ENCODE results near the gene TRIM50.
"Not testable (repeated sequence)": the region's sequence is repeated elsewhere in the genome, so short reads cannot be mapped to it uniquely, and the experiment has no call there.

Gene TRIM50

GRCh38 chr7:73327922-73328321 is at the start of gene TRIM50, which contains the start of gene FKBP6:
Gene TRIM50, minus strand, starts transcription at chr7:73328082. Its CDS starts 3,295 bp downstream, at chr7:73324787.
Gene FKBP6, plus strand, starts transcription at chr7:73328161. Its CDS starts 268 bp downstream, at chr7:73328429.
- POLR2A ChIA-PET; DNase-seq (ENCODE audit: extremely low spot score); CTCF ChIA-PET: not testable (repeated sequence)

- DNase-seq (ENCODE audit: extremely low spot score) = no peak
- TF ChIP-seq NFRKB (IDR thresholded peaks at IDR 0.05) (no peak), ELF4 (IDR thresholded peaks at IDR 0.05) (no peak), BHLHE40 (IDR thresholded peaks at IDR 0.05; ENCODE audit: borderline replicate concordance) (no peak), CTBP1 (IDR thresholded peaks at IDR 0.05; ENCODE audit: borderline replicate concordance) (no peak)
- CTCF ChIA-PET = no interaction called here
- POLR2A ChIA-PET = no interaction called here
Measured at GRCh38 chr7:73376671-73377412, 49.0 kb upstream of the TRIM50 start.

- POLR2A ChIA-PET, CTCF ChIA-PET: not testable (repeated sequence)
Measured at GRCh38 chr7:73376262-73376661, 48.4 kb upstream of the TRIM50 start.

GRCh38 chr7:73373741-73374140 is 45.9 kb upstream of the TRIM50 start:
- ChIA-PET CTCF (no interaction called here), POLR2A (no interaction called here)
- no peak for DNase-seq (ENCODE audit: extremely low spot score)
- TF ChIP-seq HDGF (IDR thresholded peaks at IDR 0.05; ENCODE audit: borderline replicate concordance) = no peak
- TF ChIP-seq FOXA1 (IDR thresholded peaks at IDR 0.05) = no peak
- TF ChIP-seq PKNOX1 (IDR thresholded peaks at IDR 0.05) = no peak
- no peak for TF ChIP-seq ELF4 (IDR thresholded peaks at IDR 0.05)
- no peak for TF ChIP-seq SP1 (IDR thresholded peaks at IDR 0.05)
- TF ChIP-seq TARDBP (IDR thresholded peaks at IDR 0.05) = no peak
- TF ChIP-seq ZNF384 (IDR thresholded peaks at IDR 0.05) = no peak
- TF ChIP-seq NFRKB (IDR thresholded peaks at IDR 0.05) = no peak
- TF ChIP-seq CTBP1 (IDR thresholded peaks at IDR 0.05; ENCODE audit: borderline replicate concordance) = no peak
- TF ChIP-seq ARNT (IDR thresholded peaks at IDR 0.05) = no peak
- TF ChIP-seq LEF1 (IDR thresholded peaks at IDR 0.05; ENCODE audit: borderline replicate concordance) = no peak

More at GRCh38 chr7:73376262-73376661, 48.4 kb upstream of the TRIM50 start:
- DNase-seq (ENCODE audit: extremely low spot score) = not testable (repeated sequence)

GRCh38 chr7:73369622-73370021 is 41.7 kb upstream of the TRIM50 start:
- TF ChIP-seq SUZ12 (IDR thresholded peaks at IDR 0.05) (no peak), PKNOX1 (IDR thresholded peaks at IDR 0.05) (no peak), TARDBP (IDR thresholded peaks at IDR 0.05) (no peak), ZNF384 (IDR thresholded peaks at IDR 0.05) (no peak), CTBP1 (IDR thresholded peaks at IDR 0.05; ENCODE audit: borderline replicate concordance) (no peak), FOXK2 (IDR thresholded peaks at IDR 0.05) (no peak), FOXA1 (IDR thresholded peaks at IDR 0.05) (no peak), NFRKB (IDR thresholded peaks at IDR 0.05) (no peak), FOXM1 (IDR thresholded peaks at IDR 0.05; ENCODE audit: borderline replicate concordance) (no peak), ARNT (IDR thresholded peaks at IDR 0.05) (no peak), HDGF (IDR thresholded peaks at IDR 0.05; ENCODE audit: borderline replicate concordance) (no peak), SP1 (IDR thresholded peaks at IDR 0.05) (no peak)
- ChIA-PET POLR2A (no interaction called here), CTCF (interaction anchor here (0.7 kb wide), 1 partner anchor 187 kb away, joined by 3 read pairs; no protein-coding TSS in a partner anchor)
- DNase-seq (ENCODE audit: extremely low spot score) = no peak

- no peak for TF ChIP-seq CTBP1 (IDR thresholded peaks at IDR 0.05; ENCODE audit: borderline replicate concordance)
- TF ChIP-seq SP1 (IDR thresholded peaks at IDR 0.05) = no peak
- no peak for TF ChIP-seq SUZ12 (IDR thresholded peaks at IDR 0.05)
- TF ChIP-seq ARNT (IDR thresholded peaks at IDR 0.05) = no peak
- no peak for TF ChIP-seq FOXK2 (IDR thresholded peaks at IDR 0.05)
- no peak for TF ChIP-seq TARDBP (IDR thresholded peaks at IDR 0.05)
- no peak for TF ChIP-seq FOXM1 (IDR thresholded peaks at IDR 0.05; ENCODE audit: borderline replicate concordance)
- TF ChIP-seq LEF1 (IDR thresholded peaks at IDR 0.05; ENCODE audit: borderline replicate concordance) = no peak
- TF ChIP-seq BHLHE40 (IDR thresholded peaks at IDR 0.05; ENCODE audit: borderline replicate concordance) = no peak
- TF ChIP-seq FOXA1 (IDR thresholded peaks at IDR 0.05) = no peak
- TF ChIP-seq PKNOX1 (IDR thresholded peaks at IDR 0.05) = no peak
- TF ChIP-seq ELF4 (IDR thresholded peaks at IDR 0.05) = no peak
- TF ChIP-seq ZNF384 (IDR thresholded peaks at IDR 0.05) = no peak
- TF ChIP-seq L3MBTL2 (conservative IDR thresholded peaks at IDR 0.05) = no peak
- TF ChIP-seq NFRKB (IDR thresholded peaks at IDR 0.05) = no peak
- no peak for TF ChIP-seq HDGF (IDR thresholded peaks at IDR 0.05; ENCODE audit: borderline replicate concordance)
- POLR2A ChIA-PET = no interaction called here
- CTCF ChIA-PET = interaction anchor here (0.5 to 0.7 kb wide), 2 partner anchors 57 to 194 kb away, joined by 3 to 5 read pairs; no protein-coding TSS in a partner anchor
- no peak for DNase-seq (ENCODE audit: extremely low spot score)
Measured at GRCh38 chr7:73369009-73369408, 41.1 kb upstream of the TRIM50 start.

- DNase-seq (ENCODE audit: extremely low spot score) = no peak
- POLR2A ChIA-PET = no interaction called here
- CTCF ChIA-PET = no interaction called here
- no peak for TF ChIP-seq ZNF384 (IDR thresholded peaks at IDR 0.05)
- TF ChIP-seq TARDBP (IDR thresholded peaks at IDR 0.05) = no peak
- TF ChIP-seq FOXM1 (IDR thresholded peaks at IDR 0.05; ENCODE audit: borderline replicate concordance) = no peak
- TF ChIP-seq CTBP1 (IDR thresholded peaks at IDR 0.05; ENCODE audit: borderline replicate concordance) = no peak
- TF ChIP-seq ARNT (IDR thresholded peaks at IDR 0.05) = no peak
- no peak for TF ChIP-seq BHLHE40 (IDR thresholded peaks at IDR 0.05; ENCODE audit: borderline replicate concordance)
- no peak for TF ChIP-seq ELF4 (IDR thresholded peaks at IDR 0.05)
- TF ChIP-seq SP1 (IDR thresholded peaks at IDR 0.05) = no peak
- no peak for TF ChIP-seq SUZ12 (IDR thresholded peaks at IDR 0.05)
- TF ChIP-seq LEF1 (IDR thresholded peaks at IDR 0.05; ENCODE audit: borderline replicate concordance) = no peak
- no peak for TF ChIP-seq L3MBTL2 (conservative IDR thresholded peaks at IDR 0.05)
- no peak for TF ChIP-seq FOXA1 (IDR thresholded peaks at IDR 0.05)
- no peak for TF ChIP-seq FOXK2 (IDR thresholded peaks at IDR 0.05)
Measured at GRCh38 chr7:73366990-73367389, 39.1 kb upstream of the TRIM50 start.
